Thyroid gland (tissue), 4 donors: Measurements from ENCODE around the gene KLF13.

Experiments used
- CTCF ChIP-seq, 6 experiments: fragments of 200-600 bp in 3 of 6; fragments of 450-650 bp in 3 of 6; sonication (generic) in 3 of 6; IDR thresholded peaks; one replicate each; pipeline ENCODE4 v1.5.1; 2016 to 2019; ENCODE audit warnings: antibody characterized with exemption in 6 of 6, mild to moderate bottlenecking in 2 of 6, inconsistent platforms in 1 of 6, moderate library complexity in 1 of 6
- POLR2A ChIP-seq, 2 donors: fragments of 450-650 bp; IDR thresholded peaks; one replicate each; pipeline ENCODE4 v1.6.1; 2017; ENCODE audit warnings: antibody characterized with exemption in 2 of 2, mild to moderate bottlenecking in 2 of 2, moderate library complexity in 1 of 2

- TF ChIP-seq POLR2A (IDR thresholded peaks at IDR 0.05), result no peak
- no peak for TF ChIP-seq CTCF (IDR thresholded peaks at IDR 0.05)
Observed at GRCh38 chr15:31379577-31379976, 52.9 kb downstream of the KLF13 start.
